Neural progenitor cell (in vitro differentiated cells): ENCODE measurements around the gene PTDSS2. TPM values are rescaled to one million over a fixed set of nuclear protein-coding genes. Genes with fewer than 3 reads are reported as not detected.

Experiments
- DNase-seq: peaks from one replicate; pipeline ENCODE4 v3.0.0-alpha.2; 2016; ENCODE audit warnings: low spot score
- H2AFZ ChIP-seq: fragments of 200-600 bp; sonication (generic); replicated peaks from 2 replicates; pipeline ENCODE4 v1.6.1; 2016; ENCODE audit warnings: antibody characterized with exemption
- H3F3A ChIP-seq: fragments of 200-600 bp; sonication (generic); 2 replicates; pipeline ENCODE4 v1.6.1; 2016; ENCODE audit warnings: antibody characterized with exemption, low read depth
- H3K27ac ChIP-seq: fragments of 200-600 bp; sonication (generic); 2 replicates; pipeline ENCODE4 v1.5.1; 2016; ENCODE audit warnings: mild to moderate bottlenecking
- H3K27me3 ChIP-seq: fragments of 200-600 bp; sonication (generic); 2 replicates; pipeline ENCODE4 v1.6.1; 2016; ENCODE audit warnings: mild to moderate bottlenecking, moderate library complexity
- H3K36me3 ChIP-seq: fragments of 200-600 bp; sonication (generic); 2 replicates; pipeline ENCODE4 v1.5.1; 2016
- H3K4me1 ChIP-seq: fragments of 200-600 bp; sonication (generic); 2 replicates; pipeline ENCODE4 v1.6.1; 2016; ENCODE audit warnings: mixed run types
- H3K4me2 ChIP-seq: fragments of 200-600 bp; sonication (generic); 2 replicates; pipeline ENCODE4 v1.6.1; 2016
- H3K4me3 ChIP-seq: fragments of 200-600 bp; sonication (generic); 2 replicates; pipeline ENCODE4 v1.5.1; 2016
- H3K79me2 ChIP-seq: fragments of 200-600 bp; sonication (generic); 2 replicates; pipeline ENCODE4 v1.6.1; 2016; ENCODE audit warnings: low read depth
- H3K9ac ChIP-seq: fragments of 200-600 bp; sonication (generic); 2 replicates; pipeline ENCODE4 v1.6.1; 2016
- H3K9me3 ChIP-seq: fragments of 200-600 bp; sonication (generic); 2 replicates; pipeline ENCODE4 v1.5.1; 2016; ENCODE audit warnings: low read depth
- H4K20me1 ChIP-seq: fragments of 200-600 bp; sonication (generic); 2 replicates; pipeline ENCODE4 v1.6.1; 2016; ENCODE audit warnings: low read depth
- H3K27ac Mint-ChIP-seq: 3 replicates; pipeline ENCODE4 v1.8.0; 2021; ENCODE audit warnings: mixed read lengths
- H3K27me3 Mint-ChIP-seq: 2 replicates; pipeline ENCODE4 v1.8.0; 2022; ENCODE audit warnings: low read depth, mild to moderate bottlenecking, inconsistent platforms, moderate library complexity, mixed read lengths; ENCODE audit not compliant: insufficient read depth
- H3K36me3 Mint-ChIP-seq: 3 replicates; pipeline ENCODE4 v1.8.0; 2021; ENCODE audit warnings: mixed read lengths
- H3K4me1 Mint-ChIP-seq: 3 replicates; pipeline ENCODE4 v1.8.0; 2021; ENCODE audit warnings: mixed read lengths
- H3K4me3 Mint-ChIP-seq: 3 replicates; pipeline ENCODE4 v1.8.0; 2021; ENCODE audit warnings: mild to moderate bottlenecking, moderate library complexity, mixed read lengths
- H3K9me3 Mint-ChIP-seq: 3 replicates; pipeline ENCODE4 v1.8.0; 2020; ENCODE audit warnings: mixed read lengths
- EZH2 ChIP-seq: fragments of 200-600 bp; sonication (generic); IDR thresholded peaks from 2 replicates; pipeline ENCODE4 v1.6.1; 2017; ENCODE audit warnings: antibody characterized with exemption, mild to moderate bottlenecking, moderate library complexity
- EZH2phosphoT487 ChIP-seq: fragments of 200-600 bp; sonication (generic); IDR thresholded peaks from 2 replicates; pipeline ENCODE4 v1.6.1; 2017; ENCODE audit warnings: antibody characterized with exemption
- total RNA-seq: library from RNA; depleted of rRNA; stranded (reverse); fragments of >200 nt; gene quantifications from 2 replicates; pipeline ENCODE4 v1.2.3, GENCODE V29; 2015; ENCODE audit warnings: low replicate concordance
- TF ChIP-seq, protein P1 (sequence below): fragments of 200-600 bp; sonication (generic); IDR thresholded peaks from 2 replicates; pipeline ENCODE4 v1.5.1; 2017; ENCODE audit warnings: antibody characterized with exemption, mild to moderate bottlenecking

The PTDSS2 gene
- total RNA-seq, 1 donor from 2014 or later = 24.7 TPM

- peaks cover 6% of the 10 kb centered on the region for H3K4me1 ChIP-seq
Observed at GRCh38 chr11:506238-506994, 56.3 kb downstream of the PTDSS2 start.

DNA sequence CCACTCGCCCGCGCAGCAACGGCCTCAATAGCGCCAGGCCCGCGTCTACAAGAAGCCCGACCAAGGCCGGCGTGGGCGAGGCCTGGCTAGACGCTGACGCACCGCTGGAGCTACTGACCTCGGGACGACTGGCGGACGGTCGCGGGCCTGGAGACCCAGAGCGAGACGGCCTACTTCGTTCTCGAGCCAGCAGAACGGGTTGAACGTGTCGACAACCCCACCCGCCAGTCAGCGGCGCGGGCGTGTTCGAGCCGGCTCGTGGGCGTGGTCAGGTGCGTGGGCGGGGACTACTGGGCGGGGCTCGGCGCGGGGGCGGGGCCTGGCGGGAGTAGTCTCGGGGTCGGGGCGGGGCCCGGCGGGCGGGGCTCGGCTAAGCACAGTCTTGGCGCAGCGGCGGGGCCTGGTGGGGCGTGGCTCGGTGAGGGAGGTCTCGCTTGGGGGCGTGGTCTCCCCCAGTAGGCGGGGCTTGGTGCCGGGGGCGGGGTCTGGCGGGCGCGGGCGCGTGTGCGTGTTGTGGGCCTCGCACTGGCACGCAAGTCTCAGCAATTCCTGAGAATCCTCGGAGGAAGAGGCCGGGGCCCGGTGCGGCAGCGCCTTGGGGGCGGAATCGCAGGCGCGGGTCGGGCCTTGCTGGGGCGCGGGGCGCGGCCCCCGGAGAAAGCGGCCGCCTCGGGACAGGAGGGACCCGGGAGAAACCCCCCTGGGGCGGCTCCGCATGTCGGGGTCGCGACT is 57.1 kb downstream of the PTDSS2 start, which contains the start of gene RNH1:
TSS of gene RNH1 (minus strand) at position 248 of the 732 bp plus-strand sequence. CDS start 5,080 bp downstream, outside the sequence.
- peak; percentile 98 for DNase-seq
- Histone ChIP-seq H3K4me2 (peak within 1 kb of the TSS; percentile 94), H3K9me3 (no peaks in the 10 kb centered on the region), H3K27me3 (no peaks in the 10 kb centered on the region), H4K20me1 (peaks cover 19% of the 10 kb centered on the region), H3K79me2 (peaks cover 28% of the 10 kb centered on the region), H3K4me3 (peak within 1 kb of the TSS; percentile 82), H3F3A (peaks cover 12% of the 10 kb centered on the region), H3K9ac (peak within 1 kb of the TSS; percentile 61), H3K4me1 (peaks cover 6% of the 10 kb centered on the region), H2AFZ (peak within 1 kb of the TSS; percentile 89), H3K27ac (peak within 1 kb of the TSS; percentile 93), H3K36me3 (no peaks in the 10 kb centered on the region)
- peaks cover 14% of the 10 kb centered on the region for H3K4me1 Mint-ChIP-seq
- peaks cover 8% of the 10 kb centered on the region for H3K36me3 Mint-ChIP-seq
- H3K9me3 Mint-ChIP-seq = no peaks in the 10 kb centered on the region
- H3K4me3 Mint-ChIP-seq = peak within 1 kb of the TSS; percentile 97
- H3K27ac Mint-ChIP-seq = no peak within 1 kb of the TSS
- no peaks in the 10 kb centered on the region for H3K27me3 Mint-ChIP-seq
- TF ChIP-seq EZH2 (no peak), EZH2phosphoT487 (no peak)
- TF ChIP-seq, protein P1, sequence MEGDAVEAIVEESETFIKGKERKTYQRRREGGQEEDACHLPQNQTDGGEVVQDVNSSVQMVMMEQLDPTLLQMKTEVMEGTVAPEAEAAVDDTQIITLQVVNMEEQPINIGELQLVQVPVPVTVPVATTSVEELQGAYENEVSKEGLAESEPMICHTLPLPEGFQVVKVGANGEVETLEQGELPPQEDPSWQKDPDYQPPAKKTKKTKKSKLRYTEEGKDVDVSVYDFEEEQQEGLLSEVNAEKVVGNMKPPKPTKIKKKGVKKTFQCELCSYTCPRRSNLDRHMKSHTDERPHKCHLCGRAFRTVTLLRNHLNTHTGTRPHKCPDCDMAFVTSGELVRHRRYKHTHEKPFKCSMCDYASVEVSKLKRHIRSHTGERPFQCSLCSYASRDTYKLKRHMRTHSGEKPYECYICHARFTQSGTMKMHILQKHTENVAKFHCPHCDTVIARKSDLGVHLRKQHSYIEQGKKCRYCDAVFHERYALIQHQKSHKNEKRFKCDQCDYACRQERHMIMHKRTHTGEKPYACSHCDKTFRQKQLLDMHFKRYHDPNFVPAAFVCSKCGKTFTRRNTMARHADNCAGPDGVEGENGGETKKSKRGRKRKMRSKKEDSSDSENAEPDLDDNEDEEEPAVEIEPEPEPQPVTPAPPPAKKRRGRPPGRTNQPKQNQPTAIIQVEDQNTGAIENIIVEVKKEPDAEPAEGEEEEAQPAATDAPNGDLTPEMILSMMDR = no peak

More at GRCh38 chr11:506238-506994, 56.3 kb downstream of the PTDSS2 start:
- Histone ChIP-seq H3K27me3 (no peaks in the 10 kb centered on the region), H3F3A (peaks cover 12% of the 10 kb centered on the region), H3K9ac (peak overlapping the region; percentile 61), H4K20me1 (peaks cover 19% of the 10 kb centered on the region), H3K4me3 (peak overlapping the region; percentile 82), H3K79me2 (peaks cover 28% of the 10 kb centered on the region), H3K9me3 (no peaks in the 10 kb centered on the region), H3K36me3 (no peaks in the 10 kb centered on the region), H2AFZ (peak overlapping the region; percentile 89), H3K27ac (peak overlapping the region; percentile 93), H3K4me2 (peak overlapping the region; percentile 94)
- H3K36me3 Mint-ChIP-seq = peaks cover 5% of the 10 kb centered on the region
- TF ChIP-seq, protein P1 = peak; percentile 17
- TF ChIP-seq EZH2 = no peak
- TF ChIP-seq EZH2phosphoT487 = no peak
- peak overlapping the region; percentile 97 for H3K4me3 Mint-ChIP-seq
- no peaks in the 10 kb centered on the region for H3K27me3 Mint-ChIP-seq
- H3K4me1 Mint-ChIP-seq = peaks cover 14% of the 10 kb centered on the region
- H3K9me3 Mint-ChIP-seq = no peaks in the 10 kb centered on the region
- H3K27ac Mint-ChIP-seq = no peak overlapping the region
- peak; percentile 99 for DNase-seq

- DNase-seq = no peak
- Mint-ChIP-seq H3K27me3 (no peaks in the 10 kb centered on the region), H3K27ac (no peak overlapping the region), H3K9me3 (no peaks in the 10 kb centered on the region), H3K4me3 (peak overlapping the region; percentile 97), H3K4me1 (peaks cover 14% of the 10 kb centered on the region), H3K36me3 (peaks cover 9% of the 10 kb centered on the region)
- Histone ChIP-seq H3K4me2 (peak overlapping the region; percentile 91), H3K9ac (peak overlapping the region; percentile 56), H3K79me2 (peaks cover 28% of the 10 kb centered on the region), H3K9me3 (no peaks in the 10 kb centered on the region), H2AFZ (peak overlapping the region; percentile 78), H3F3A (peaks cover 12% of the 10 kb centered on the region), H3K36me3 (no peaks in the 10 kb centered on the region), H4K20me1 (peaks cover 19% of the 10 kb centered on the region), H3K4me3 (peak overlapping the region; percentile 82), H3K4me1 (peaks cover 6% of the 10 kb centered on the region), H3K27me3 (no peaks in the 10 kb centered on the region), H3K27ac (no peak overlapping the region)
- no peak for TF ChIP-seq EZH2
- TF ChIP-seq EZH2phosphoT487 = no peak
- TF ChIP-seq, protein P1 = no peak
Observed at GRCh38 chr11:507727-508515, 57.8 kb downstream of the PTDSS2 start.
